ENCODE measurements around the gene ARHGAP25.
A peak's percentile ranks its signal among the peaks of the same experiment; 100 is the strongest.

The ARHGAP25 gene

GRCh38 chr2:68716604-68717304 lies 17.9 kb upstream of the ARHGAP25 start:
- TF ChIP-seq POLR2AphosphoS5 (IDR thresholded peaks at IDR 0.05; ENCODE audit: low read depth, low read length) = no peak
- TF ChIP-seq PAX5 (IDR thresholded peaks at IDR 0.05; ENCODE audit: insufficient read depth, low read length, severe bottlenecking) = no peak
- no peak for TF ChIP-seq SPI1 (IDR thresholded peaks at IDR 0.05; ENCODE audit: low read depth, low read length)
- no peak for TF ChIP-seq TAF1 (IDR thresholded peaks at IDR 0.05; ENCODE audit: low read depth, low read length)
- TF ChIP-seq POLR2A (IDR thresholded peaks at IDR 0.05; ENCODE audit: low read depth, low read length) = no peak
- no peak for TF ChIP-seq POU2F2 (IDR thresholded peaks at IDR 0.05; ENCODE audit: low read depth, low read length)
- DNase-seq (ENCODE audit: insufficient read length, low spot score) (no peak), FAIRE-seq (peak; percentile 85)

GRCh38 chr2:68717305-68717661 lies 17.3 kb upstream of the ARHGAP25 start:
- TF ChIP-seq SPI1 (IDR thresholded peaks at IDR 0.05; ENCODE audit: low read depth, low read length) (peak; percentile 56), POU2F2 (IDR thresholded peaks at IDR 0.05; ENCODE audit: low read depth, low read length) (no peak), TAF1 (IDR thresholded peaks at IDR 0.05; ENCODE audit: low read depth, low read length) (no peak), POLR2A (IDR thresholded peaks at IDR 0.05; ENCODE audit: low read depth, low read length) (no peak), POLR2AphosphoS5 (IDR thresholded peaks at IDR 0.05; ENCODE audit: low read depth, low read length) (no peak)
- DNase-seq (ENCODE audit: insufficient read length, low spot score) (no peak), FAIRE-seq (no peak)

- FAIRE-seq = peak; percentile 38
- TF ChIP-seq TAF1 (IDR thresholded peaks at IDR 0.05; ENCODE audit: low read depth, low read length) (no peak), POU2F2 (IDR thresholded peaks at IDR 0.05; ENCODE audit: low read depth, low read length) (no peak), PAX5 (IDR thresholded peaks at IDR 0.05; ENCODE audit: insufficient read depth, low read length, severe bottlenecking) (no peak), SPI1 (IDR thresholded peaks at IDR 0.05; ENCODE audit: low read depth, low read length) (no peak), POLR2A (IDR thresholded peaks at IDR 0.05; ENCODE audit: low read depth, low read length) (no peak), POLR2AphosphoS5 (IDR thresholded peaks at IDR 0.05; ENCODE audit: low read depth, low read length) (no peak)
These were observed 14.7 kb upstream of the ARHGAP25 start for GRCh38 chr2:68719912-68720311.

GRCh38 chr2:68720665-68721064 lies 13.9 kb upstream of the ARHGAP25 start:
- TF ChIP-seq TAF1 (IDR thresholded peaks at IDR 0.05; ENCODE audit: low read depth, low read length) (no peak), POU2F2 (IDR thresholded peaks at IDR 0.05; ENCODE audit: low read depth, low read length) (no peak), SPI1 (IDR thresholded peaks at IDR 0.05; ENCODE audit: low read depth, low read length) (no peak), POLR2A (IDR thresholded peaks at IDR 0.05; ENCODE audit: low read depth, low read length) (no peak), PAX5 (IDR thresholded peaks at IDR 0.05; ENCODE audit: insufficient read depth, low read length, severe bottlenecking) (no peak), POLR2AphosphoS5 (IDR thresholded peaks at IDR 0.05; ENCODE audit: low read depth, low read length) (no peak)
- no peak for DNase-seq (ENCODE audit: insufficient read length, low spot score)
- peak; percentile 72 for FAIRE-seq

More at GRCh38 chr2:68719912-68720311, 14.7 kb upstream of the ARHGAP25 start:
- DNase-seq (ENCODE audit: insufficient read length, low spot score) = no peak

GRCh38 chr2:68721482-68722101 lies 13.0 kb upstream of the ARHGAP25 start:
- peak; percentile 89 for FAIRE-seq
- DNase-seq (ENCODE audit: insufficient read length, low spot score) = no peak
- no peak for TF ChIP-seq PAX5 (IDR thresholded peaks at IDR 0.05; ENCODE audit: insufficient read depth, low read length, severe bottlenecking)
- TF ChIP-seq SPI1 (IDR thresholded peaks at IDR 0.05; ENCODE audit: low read depth, low read length) = peak; percentile 46

GRCh38 chr2:68722712-68723111 lies 11.9 kb upstream of the ARHGAP25 start:
- DNase-seq (ENCODE audit: insufficient read length, low spot score) (no peak), FAIRE-seq (peak; percentile 5)
- TF ChIP-seq POLR2AphosphoS5 (IDR thresholded peaks at IDR 0.05; ENCODE audit: low read depth, low read length) (no peak), PAX5 (IDR thresholded peaks at IDR 0.05; ENCODE audit: insufficient read depth, low read length, severe bottlenecking) (no peak), POU2F2 (IDR thresholded peaks at IDR 0.05; ENCODE audit: low read depth, low read length) (no peak), SPI1 (IDR thresholded peaks at IDR 0.05; ENCODE audit: low read depth, low read length) (no peak), POLR2A (IDR thresholded peaks at IDR 0.05; ENCODE audit: low read depth, low read length) (no peak), TAF1 (IDR thresholded peaks at IDR 0.05; ENCODE audit: low read depth, low read length) (no peak)

- TF ChIP-seq TAF1 (IDR thresholded peaks at IDR 0.05; ENCODE audit: low read depth, low read length) (no peak), SPI1 (IDR thresholded peaks at IDR 0.05; ENCODE audit: low read depth, low read length) (no peak), POLR2AphosphoS5 (IDR thresholded peaks at IDR 0.05; ENCODE audit: low read depth, low read length) (no peak), POU2F2 (IDR thresholded peaks at IDR 0.05; ENCODE audit: low read depth, low read length) (no peak), POLR2A (IDR thresholded peaks at IDR 0.05; ENCODE audit: low read depth, low read length) (no peak), PAX5 (IDR thresholded peaks at IDR 0.05; ENCODE audit: insufficient read depth, low read length, severe bottlenecking) (no peak)
- FAIRE-seq (no peak), DNase-seq (ENCODE audit: insufficient read length, low spot score) (no peak)
These were observed 11.4 kb upstream of the ARHGAP25 start for GRCh38 chr2:68723181-68723580.

GRCh38 chr2:68726100-68726499 lies 8.5 kb upstream of the ARHGAP25 start:
- TF ChIP-seq PAX5 (IDR thresholded peaks at IDR 0.05; ENCODE audit: insufficient read depth, low read length, severe bottlenecking) (no peak), POLR2A (IDR thresholded peaks at IDR 0.05; ENCODE audit: low read depth, low read length) (no peak), SPI1 (IDR thresholded peaks at IDR 0.05; ENCODE audit: low read depth, low read length) (no peak), TAF1 (IDR thresholded peaks at IDR 0.05; ENCODE audit: low read depth, low read length) (no peak), POLR2AphosphoS5 (IDR thresholded peaks at IDR 0.05; ENCODE audit: low read depth, low read length) (no peak), POU2F2 (IDR thresholded peaks at IDR 0.05; ENCODE audit: low read depth, low read length) (no peak)
- no peak for DNase-seq (ENCODE audit: insufficient read length, low spot score)
- no peak for FAIRE-seq

- FAIRE-seq = peak; percentile 99
- TF ChIP-seq TAF1 (IDR thresholded peaks at IDR 0.05; ENCODE audit: low read depth, low read length) (no peak), PAX5 (IDR thresholded peaks at IDR 0.05; ENCODE audit: insufficient read depth, low read length, severe bottlenecking) (peak; percentile 90), POLR2AphosphoS5 (IDR thresholded peaks at IDR 0.05; ENCODE audit: low read depth, low read length) (no peak), POU2F2 (IDR thresholded peaks at IDR 0.05; ENCODE audit: low read depth, low read length) (peak; percentile 89), POLR2A (IDR thresholded peaks at IDR 0.05; ENCODE audit: low read depth, low read length) (no peak), SPI1 (IDR thresholded peaks at IDR 0.05; ENCODE audit: low read depth, low read length) (0 out of 2 replicates have a peak, but pooled peaks have one; percentile 4)
- peak; percentile 46 for DNase-seq (ENCODE audit: insufficient read length, low spot score)
These were observed 7.8 kb upstream of the ARHGAP25 start for GRCh38 chr2:68726608-68727367.

Data from GM12891 (cell line).